GM21825 (cell line): ENCODE data around the gene LNX1.
A peak's percentile ranks its signal among the peaks of the same experiment; 100 is the strongest.

Experiments used
- ATAC-seq: cut with Tn5 transposase; IDR thresholded peaks from one replicate; pipeline ENCODE4 v1.9.1; 2021; ENCODE audit warnings: mild to moderate bottlenecking, moderate library complexity; ENCODE audit not compliant: unreplicated experiment

Gene LNX1

DNA sequence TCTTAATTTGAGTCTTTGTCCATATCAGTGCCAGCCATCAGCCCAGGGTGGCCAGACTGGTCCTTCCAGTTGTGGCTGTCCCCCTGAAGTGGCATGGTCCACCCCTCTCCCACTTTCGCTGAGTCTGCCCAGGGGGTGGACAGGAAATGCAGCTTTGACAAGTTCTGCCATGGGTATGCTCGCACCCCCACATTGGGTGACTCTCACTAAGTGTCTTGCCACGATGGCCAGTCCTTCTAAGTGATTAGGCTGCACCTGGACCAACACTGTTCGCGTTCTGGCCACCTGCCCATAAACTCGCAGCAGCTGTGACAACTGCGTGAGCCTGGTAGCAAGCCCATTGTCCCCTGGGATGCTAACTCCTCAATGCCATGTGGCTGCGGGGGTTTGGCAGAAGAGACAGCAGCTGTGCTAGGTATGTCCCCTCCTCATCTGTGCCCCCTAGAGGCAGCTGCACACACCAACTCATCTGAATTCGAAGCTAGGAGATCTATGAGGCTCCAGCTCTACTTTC is 10.0 kb upstream of the LNX1 start:
- peak; percentile 57 for ATAC-seq

DNA sequence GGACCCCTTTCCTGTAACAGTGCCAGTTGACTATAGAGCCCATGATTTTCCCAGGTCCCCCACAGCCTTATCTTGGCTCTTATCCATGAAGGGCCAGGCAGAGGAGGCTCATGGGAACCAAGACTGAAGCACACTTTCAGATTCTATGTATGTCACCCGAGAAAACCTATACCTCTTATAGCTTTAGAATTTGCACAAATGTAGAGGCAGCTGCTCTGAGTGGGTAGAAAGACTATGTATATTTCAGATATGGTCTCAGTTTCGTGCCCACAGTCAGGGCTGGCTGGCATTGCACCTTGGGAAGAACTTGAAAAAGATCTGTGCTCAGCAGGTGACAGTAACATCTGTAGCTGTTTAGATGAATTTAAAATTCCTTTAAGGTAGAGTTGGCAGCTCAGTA is 8.3 kb upstream of the LNX1 start:
- ATAC-seq = no peak

DNA sequence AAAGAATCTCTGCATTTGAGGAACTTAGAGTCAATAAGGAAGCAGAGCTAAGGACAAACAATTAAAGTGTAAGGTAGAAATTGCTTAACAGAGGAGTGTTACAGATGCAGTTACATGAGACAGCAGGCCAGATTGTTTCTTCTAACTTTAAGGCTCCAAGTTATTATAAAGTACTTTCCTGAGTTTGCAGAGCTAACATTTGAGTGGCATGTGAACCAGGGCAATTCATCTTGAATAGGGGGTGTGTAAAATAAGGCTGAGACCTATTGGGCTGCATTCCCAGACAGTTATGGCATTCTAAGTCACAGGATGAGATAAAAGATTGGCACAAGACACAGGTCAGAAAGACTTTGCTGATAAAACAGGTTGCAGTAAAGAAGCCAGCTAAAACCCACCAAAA is 7.6 kb upstream of the LNX1 start:
- ATAC-seq = no peak

DNA sequence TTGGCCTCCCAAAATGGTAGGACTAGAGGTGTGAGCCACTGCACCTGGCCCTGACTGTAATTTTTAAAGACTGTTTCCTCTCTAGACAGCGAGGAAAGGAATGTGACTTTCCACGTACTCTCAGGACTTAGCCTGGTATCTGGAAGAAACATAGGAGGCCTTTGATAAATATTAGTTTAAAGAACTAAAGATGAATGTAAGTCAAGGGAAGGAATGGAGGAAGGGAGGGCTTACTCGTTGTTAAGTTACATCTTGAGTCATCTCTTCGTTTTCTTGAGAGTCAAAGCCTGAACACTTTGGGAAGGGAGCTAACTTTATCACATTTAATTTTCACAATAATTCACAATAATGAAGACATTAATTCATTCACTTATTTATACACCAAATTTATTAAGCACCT is 7.2 kb upstream of the LNX1 start:
- ATAC-seq = no peak

DNA sequence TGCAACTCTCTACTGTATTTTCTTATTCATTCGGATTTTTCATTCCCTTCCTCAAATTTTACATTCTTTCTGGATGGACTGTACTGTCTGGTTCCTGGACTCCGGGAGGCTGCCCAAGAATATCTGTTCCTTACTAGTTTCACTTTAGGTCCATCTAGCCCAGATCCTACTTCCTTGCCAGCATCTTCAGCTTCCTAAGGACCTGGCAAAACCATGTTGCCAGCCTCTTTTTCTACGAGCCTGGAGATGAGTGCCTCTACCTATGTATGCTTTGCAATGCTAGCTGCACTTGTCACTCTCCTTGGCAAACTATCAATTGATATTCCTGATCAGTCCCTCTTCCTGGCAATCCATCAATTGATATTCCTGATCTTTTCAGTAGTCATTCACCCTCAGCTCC is 5.6 kb upstream of the LNX1 start:
- ATAC-seq = no peak

DNA sequence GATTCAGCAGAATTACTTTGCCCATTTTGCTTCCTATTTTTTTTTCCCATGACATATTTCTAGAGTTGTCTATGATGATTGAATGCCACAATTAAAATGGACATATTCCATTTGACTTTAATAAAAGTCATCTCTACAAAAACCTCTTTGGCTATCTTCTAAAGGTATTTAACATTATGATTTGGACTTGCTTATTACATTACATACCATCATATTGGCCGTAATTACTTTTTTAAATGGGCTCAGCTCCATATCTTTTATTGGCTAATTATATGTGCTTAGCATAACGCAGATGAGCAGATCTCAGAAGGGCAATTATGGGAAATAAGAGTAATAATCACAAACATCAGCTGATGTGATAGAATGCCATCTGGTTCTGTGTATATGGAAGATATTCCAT is 4.5 kb upstream of the LNX1 start:
- no peak for ATAC-seq

DNA sequence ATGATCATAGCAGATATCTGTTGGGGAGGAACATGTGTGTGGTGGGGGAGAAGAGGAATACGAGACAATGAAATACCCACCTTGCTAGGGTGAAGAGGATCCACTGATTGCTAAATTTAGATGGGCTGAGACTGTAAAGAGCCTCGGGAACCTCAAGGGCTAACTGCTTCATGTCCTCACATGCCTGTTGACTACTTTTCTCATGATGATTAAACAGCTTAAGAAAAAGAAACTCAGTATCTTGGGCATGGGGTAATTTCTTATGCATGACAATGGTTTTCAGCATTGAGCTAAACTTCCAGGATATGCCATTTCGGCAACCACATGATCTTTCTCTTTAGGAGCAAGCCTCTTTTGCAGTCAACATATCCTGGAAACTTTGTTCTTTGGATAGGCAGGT is 3.9 kb upstream of the LNX1 start:
- no peak for ATAC-seq

DNA sequence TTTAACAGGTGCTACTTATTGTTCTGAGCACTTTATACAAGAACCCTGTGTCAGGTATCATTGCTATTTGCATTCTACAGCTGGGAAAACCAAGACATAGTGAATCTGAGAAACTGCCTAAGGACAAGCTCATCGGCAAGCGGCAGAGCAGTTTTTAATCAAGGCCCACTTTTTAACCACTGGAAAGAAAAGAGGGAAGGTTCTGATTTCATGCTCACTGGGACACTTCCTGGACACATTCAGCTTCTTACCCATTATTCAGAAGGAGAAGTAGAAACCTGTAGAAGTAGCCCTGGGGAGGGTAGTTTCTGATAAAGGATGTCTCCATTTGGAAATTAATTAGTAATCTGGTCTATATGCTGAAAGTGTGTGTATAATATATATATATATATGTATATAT is 2.5 kb upstream of the LNX1 start:
- no peak for ATAC-seq

DNA sequence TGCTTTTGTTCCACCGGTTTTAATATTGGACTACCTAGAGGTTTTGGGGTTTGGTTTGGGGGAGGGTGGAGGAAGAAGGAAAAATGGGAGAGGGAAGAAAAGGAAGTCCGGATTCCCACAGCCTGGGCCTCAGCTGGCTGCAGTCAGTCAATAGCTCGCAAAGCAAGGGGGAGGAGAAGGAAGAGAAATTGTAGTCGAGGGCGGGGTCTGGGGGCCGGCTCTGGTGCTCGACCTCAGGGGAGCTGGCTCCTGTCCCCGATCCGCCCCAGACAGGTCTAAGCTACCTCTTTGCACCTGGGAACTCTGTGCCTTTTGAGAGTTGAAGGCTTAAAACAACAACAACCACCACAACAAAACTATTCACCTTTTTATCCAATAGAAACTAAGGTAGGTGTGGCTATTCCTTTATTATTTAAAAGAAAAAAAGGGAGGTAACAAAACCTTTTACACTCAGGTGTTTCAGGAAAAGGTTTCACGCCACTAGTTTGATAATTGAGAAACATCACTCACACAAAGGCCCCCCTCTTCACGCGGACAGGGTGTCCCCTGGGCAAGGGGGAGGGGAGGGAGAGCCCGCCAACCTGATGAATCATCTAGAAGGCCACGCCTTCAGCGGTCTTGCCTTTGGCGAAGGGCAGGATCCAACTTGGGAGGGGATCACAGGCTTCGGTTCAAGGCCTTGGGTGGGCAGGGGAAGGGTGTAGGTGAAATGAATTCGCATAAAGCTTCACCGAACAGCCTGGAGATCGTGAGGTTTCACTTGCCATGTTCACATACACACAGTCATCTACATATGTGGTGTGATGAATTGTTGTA is 1.6 kb upstream of the LNX1 start:
- ATAC-seq = no peak

DNA sequence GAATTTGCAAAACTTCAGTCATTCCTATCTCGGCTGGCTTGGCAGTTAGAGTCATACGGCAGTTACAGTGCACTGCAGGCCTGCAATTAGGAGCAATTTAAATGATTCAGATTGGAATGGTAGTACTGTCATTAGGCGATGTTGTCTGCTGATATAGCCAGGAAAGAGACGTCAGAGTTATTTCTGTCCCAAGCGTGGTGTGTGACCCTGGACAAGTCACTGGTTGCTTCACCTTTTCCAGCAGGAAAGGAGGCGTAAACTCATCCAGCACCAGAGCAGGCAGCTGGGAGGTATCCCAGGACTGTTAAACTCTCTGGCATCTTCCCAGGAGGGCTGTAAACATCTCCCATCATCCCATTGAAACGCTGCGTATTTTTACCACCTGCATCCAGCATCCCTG is 836 bp upstream of the LNX1 start:
- no peak for ATAC-seq

DNA sequence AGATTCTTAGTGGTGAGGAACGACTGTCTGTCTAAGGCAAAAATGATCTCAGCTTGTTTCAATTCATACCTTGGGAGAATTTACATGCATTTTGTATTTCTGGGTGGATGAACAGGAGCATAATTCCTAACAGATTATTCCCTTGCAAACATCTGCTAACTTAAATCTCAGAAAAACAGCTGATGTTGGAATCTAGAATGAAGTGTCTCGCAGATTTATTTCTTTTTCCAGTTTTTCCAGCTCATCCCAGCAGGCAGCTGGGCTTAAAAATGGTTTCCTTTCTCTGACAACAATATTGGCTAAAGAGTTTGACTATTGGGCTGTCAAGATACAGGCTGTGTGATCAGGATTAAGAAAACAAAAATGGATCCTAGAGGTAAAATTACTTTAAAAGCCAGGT is 1.1 kb downstream of the LNX1 start:
- no peak for ATAC-seq

DNA sequence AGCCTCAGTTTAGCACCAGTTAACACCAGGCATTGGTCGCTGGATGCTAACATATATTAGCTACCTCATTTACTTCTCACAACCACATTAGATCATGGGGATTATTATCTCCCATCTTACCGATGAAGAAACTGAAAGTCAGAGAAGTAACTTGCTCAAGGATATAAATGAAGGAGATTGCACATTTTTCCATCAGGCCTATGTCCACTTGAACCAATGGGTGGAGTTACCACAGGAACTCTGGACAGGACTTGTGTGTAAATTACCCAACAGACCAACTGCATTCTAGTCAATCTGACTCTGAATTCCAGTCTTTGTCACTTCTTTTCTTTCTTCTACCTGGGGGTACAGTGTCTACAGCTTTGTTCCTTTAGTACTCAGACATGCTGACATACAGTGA is 1.8 kb downstream of the LNX1 start:
- no peak for ATAC-seq

DNA sequence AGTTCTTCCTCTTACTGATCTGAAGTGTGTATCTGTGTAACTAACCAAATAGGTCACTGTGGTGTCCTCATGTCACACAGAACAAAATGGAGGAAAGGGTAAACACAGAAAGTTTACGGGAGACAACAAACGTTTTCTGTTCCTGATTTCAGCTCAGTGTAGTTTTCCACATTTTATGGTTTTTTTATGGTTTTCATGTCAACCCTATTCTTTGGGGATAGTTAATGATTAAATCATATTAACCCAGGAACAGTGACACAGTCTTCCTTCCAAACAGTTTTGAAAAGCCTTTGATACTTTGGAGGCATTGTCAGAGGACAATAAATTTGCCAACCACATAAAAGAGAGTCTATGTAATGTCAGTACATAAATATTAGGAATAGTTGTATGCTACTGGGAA is 4.2 kb downstream of the LNX1 start:
- no peak for ATAC-seq

DNA sequence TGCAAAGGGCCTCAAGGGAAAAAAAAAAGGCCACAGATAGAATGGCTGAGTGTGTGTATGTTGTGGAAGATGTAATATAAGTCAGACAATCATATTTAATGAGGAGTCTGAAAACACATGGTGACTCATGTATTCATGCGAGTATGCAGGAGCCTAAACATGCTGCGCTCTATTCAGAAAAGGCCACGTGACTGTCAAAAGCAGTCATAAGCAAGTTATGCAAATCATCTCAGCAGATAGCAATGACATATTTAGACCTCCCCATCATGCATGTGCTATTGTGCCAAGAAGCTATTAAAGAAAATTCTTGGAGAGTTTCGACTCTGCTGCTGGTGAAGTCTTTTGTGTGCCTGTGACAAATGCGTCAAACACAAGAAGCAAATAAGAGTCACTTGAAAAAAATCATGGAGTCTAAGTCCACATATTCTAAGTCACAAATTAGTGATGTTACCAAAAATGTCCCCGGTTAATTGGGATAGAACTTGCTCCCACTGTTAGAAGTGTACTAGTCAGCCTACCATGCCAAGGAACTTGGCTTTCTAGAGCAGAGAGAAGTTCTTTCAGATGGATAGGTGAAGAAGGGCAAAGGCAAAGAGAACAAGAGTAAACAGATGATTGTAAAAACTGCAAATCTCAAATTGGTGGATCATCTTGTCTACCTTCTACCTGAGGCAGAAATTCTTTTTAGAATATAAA is 5.0 kb downstream of the LNX1 start:
- ATAC-seq = no peak

DNA sequence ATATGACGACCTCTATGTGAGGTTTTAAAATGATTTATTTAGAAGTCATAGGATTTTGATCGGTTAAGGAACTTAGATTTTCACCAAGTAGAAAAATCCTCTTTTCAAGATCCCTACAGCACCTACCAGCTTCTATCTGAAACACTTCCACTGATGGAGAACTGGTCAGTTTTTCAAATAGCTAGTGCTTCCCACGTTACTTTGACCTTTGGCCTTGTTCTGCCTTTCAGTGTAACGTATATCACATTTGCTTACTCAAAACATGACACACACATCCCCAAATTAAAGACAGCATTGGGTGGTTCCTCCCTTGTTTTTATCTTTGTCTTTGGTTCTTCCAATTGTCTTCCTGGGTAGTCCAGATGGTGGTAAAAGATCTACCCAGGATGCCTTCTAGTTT is 6.6 kb downstream of the LNX1 start:
- no peak for ATAC-seq

DNA sequence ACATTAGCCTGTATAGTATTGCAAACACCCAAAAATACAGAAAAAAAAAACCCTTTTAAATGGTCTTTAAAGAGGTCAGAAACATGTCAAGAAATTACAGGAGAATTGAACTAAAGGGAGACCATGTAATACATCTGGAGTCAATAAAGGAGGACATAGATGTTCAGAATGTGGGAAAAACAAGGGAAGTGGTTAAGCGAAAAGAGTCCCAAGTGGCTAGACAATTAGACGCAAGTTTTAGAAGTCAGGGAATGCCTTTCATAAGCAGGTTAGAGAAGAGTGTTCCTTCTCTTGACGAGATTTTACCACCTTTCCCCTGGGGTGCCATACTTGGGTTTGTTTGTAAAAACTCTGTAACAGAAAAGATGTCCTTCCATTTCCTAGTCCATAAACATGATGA is 7.8 kb downstream of the LNX1 start:
- no peak for ATAC-seq

DNA sequence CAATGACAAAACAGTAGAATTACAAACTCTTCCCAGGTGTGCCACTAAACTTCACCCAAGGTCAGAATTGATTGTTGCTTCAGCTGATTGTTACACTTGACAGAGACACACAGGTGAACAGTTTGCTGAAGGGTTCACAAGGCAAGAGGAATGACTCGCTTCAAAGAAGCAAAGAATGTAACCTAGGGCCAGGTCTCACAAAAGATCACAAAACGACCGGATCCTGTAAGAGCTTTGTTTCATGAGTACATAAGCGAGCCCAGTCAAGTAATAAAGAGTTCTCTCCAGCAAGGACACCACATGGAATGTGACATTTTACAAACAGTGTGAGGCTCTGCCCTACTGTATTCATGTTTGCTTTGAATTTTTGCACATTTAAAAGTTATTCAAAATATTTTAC is 9.1 kb downstream of the LNX1 start:
- ATAC-seq = no peak

DNA sequence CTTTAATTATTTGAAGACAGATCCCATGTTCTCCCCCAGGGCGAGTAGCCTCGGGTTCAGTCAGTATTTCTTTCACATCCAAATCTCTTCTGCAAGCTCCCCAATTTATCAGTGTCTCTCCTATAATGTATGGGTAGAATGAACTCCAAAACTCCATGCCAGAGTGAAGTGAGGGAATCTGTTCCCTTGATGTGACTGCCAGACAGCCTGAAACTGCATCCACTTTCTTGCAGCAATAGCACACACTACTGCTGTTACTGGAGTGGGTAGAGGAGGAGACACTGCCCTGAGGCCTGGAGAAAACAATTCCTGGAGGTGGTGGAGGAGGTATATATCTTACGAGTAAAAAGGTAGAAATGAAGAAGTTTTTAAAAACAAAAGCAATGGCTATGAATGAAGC is 11.0 kb downstream of the LNX1 start:
- ATAC-seq = no peak

DNA sequence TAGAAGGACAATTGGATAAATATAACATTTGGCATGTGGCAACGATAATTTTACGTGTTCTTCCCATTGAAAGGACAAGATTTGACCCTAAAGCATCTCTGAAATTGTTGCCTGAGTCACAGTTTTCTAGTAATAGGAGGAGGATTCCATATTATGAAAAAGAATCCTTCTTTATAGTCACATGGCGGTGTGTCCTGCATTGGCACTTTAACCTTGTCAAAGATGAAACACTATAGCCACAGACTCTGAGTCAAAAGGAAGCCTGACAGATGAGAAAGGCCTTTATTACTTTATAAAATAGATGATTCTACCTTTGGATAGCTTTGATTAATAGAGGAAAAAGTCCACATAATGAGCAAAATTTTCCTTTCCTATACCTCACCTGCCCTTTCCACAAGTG is 11.5 kb downstream of the LNX1 start:
- ATAC-seq = no peak

DNA sequence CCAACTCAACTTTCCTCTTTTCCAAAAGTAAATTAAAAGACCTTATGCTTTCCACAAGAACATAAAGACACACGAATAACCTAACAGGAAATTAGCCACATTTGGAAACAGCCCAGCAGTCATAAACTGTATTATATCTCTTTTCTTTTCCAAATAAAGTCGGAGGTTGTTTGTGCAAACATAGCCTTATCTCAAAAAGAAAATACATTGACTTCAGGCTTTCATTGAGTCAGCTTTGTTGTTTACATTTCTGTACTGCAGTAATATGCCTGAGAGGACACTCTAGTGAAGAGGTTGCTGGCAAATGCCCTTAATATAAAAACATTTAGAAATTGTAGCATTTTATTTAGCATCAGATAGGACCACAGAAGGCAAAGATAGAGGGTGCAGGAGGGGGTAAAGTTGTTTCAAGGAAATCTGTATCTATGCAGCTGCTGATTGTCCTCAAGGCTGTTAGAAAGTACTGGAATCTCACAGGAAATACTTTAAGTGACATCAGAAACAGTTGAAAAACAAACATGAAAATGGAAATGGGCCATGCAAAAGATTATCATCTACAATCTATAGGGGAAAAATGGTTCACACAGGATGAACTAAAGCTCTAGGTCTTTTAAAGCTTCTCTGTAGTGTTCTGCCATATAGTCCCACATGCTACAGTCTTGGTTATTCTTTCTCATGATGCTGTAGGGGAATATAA is 14.5 kb downstream of the LNX1 start:
- no peak for ATAC-seq

DNA sequence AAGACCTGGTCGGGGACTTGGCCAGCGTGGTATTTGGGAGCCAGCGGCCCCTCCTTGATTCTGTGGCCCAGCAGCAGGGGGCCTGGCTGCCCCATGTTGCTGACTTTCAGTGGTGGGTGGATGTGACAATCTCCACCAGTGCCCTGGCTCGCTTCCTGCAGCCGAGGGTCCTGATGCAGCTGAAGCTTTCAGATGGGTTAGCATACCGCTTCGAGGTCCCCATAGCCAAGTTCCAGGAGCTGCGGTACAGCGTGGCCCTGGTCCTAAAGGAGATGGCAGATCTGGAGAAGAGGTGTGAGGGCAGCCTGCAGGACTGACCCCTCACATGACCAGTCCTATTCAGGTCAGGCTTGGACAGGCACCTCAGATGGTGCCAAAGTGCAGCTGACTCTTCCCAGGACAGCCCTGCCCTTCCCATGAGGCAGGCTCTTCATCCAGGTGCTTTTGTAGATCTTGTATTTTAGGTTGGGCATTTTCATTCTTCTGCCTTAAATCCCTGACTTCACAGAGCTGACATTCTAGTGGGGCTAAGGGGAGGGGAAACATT is 15.1 kb downstream of the LNX1 start:
- ATAC-seq = no peak

DNA sequence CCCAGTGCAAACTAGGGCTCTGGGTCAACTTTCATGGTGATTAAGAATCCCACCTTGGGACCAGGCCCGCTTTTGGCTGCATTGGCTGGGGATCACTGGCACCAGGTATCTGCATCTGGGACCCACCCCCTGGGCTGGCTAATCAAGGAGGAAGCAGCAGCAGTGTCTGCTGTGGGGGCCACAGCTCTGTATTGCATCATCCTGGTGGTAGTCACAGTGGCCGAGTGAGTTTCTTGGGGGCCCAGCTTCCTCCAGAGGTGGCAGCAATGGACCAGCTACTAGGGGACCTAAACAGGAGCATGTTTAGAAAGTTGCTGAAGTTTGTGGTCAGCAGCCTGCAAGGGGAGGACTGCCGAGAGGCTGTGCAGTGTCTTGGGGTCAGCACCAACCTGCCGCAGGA is 15.7 kb downstream of the LNX1 start:
- no peak for ATAC-seq
